ENCODE measurements around the gene ABCC1.
"Not testable (repeated sequence)": the region's sequence is repeated elsewhere in the genome, so short reads cannot be mapped to it uniquely, and the experiment has no call there.

The ABCC1 gene

DNA sequence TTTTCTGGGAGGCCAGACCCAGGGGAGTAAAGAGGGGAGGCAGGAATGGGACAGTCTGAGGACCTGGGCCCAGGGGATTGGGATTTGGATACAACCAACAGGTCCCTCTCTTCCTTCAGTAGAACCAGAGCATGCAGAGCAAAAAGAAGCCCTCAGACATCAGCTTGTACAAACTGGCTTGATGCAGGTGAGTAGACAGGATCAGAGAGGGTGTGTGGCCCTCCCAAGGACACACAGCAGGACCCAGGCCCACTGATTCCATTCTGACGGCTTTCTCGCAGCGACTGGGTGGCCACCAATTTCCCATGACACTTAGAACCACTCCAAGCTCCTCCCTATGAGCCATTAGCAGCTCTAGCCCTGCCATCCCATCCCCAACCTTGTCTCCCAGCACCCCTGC lies 210.2 kb downstream of the ABCC1 start:
- DNase-seq (ENCODE audit: low read depth), result no peak

DNA sequence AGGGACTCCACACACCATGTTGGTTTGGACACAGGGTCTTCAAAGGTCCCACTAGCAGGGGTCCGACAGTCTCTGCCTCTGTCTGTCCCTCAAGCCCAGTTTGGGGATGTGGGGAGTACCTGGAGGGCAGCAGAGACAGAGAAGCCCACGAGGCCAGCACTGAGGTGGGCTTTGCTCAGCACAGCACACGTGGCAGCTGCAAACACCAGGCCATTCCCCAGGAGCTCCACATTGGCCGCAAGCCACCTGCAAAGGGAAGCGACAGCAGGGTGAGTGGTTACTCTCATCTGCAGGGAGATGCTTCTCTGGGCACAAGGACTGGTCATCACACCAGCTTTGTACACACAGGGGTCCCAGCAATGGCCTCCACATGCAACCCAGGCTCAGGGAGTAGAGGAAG lies 211.9 kb downstream of the ABCC1 start:
- DNase-seq (ENCODE audit: low read depth), result no peak

DNA sequence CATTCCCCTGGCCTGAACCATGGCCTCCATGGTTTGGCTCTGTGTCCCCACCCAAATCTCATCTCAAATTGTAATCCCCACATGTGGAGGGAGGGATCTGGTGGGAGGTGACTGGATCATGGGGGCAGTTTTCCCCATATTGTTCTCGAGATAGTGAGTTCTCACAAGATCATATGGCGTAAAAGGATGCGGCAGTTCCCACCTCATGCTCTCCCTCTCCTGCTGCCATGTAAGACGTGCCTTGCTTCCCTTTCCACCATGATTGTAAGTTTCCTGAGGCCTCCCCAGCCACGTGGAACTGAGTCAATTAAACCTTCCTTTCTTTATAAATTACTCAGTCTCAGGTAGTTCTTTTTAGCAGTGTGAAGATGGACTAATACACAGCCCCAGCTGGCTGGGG lies 212.4 kb downstream of the ABCC1 start:
- DNase-seq (ENCODE audit: low read depth), result not testable (repeated sequence)

DNA sequence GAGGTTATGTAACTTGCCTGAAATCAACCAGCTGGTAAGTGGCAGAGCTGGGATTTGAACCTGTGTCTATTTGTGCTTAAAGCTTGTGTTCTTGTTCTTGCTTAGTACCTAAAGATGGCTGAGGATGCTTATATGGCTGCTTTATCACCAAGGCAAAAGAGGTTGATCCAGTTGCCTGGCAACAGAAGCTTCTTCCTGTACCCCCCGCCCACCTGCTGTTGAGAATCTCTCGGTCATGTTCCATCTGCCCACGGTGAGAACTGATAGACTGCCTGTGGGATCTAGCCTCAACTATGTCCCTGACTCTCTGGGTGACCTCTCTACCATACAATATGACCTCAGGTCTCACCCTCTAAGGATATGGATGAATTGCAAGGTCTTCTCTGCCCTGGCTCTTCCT lies 213.2 kb downstream of the ABCC1 start:
- no peak for DNase-seq (ENCODE audit: low read depth)

DNA sequence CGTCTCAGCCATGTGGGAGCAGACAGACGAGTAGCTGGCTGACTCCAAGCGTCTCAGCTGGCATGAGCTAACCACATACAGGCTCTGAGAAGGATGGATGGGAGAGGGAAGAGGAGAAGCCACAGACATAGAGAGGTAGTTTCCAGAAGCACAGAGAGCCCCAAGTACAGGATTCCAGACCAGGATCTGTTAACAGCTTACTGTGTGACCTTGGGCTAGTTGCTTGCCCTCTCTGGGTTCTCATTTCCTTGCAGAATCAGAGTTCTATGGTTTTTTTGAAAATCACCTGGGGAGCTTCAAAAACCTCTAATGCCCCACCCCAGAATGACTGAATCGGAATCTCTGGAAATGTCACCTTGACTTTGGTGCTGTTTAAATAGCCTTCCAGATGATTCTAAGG lies 213.7 kb downstream of the ABCC1 start:
- DNase-seq (ENCODE audit: low read depth), result no peak

DNA sequence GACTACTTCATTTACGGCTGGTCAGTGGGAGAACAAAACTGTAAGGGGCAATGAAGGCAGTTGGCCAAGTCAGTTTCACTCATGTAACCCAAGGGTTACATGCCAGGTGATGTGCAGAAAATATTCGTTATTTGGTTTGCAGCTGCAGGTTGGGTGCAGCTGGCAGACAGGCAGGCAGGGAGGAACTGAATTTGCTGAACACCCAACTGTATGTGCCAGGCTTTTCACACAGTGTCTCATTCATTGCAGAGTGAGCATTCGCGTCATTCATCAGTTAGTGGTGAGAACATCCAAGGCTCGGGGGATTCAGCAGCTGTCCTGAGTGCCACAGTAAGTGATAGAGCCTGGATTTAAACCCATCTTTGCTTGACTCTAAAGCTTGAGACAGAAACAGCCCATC lies 214.2 kb downstream of the ABCC1 start:
- DNase-seq (ENCODE audit: low read depth), result no peak

DNA sequence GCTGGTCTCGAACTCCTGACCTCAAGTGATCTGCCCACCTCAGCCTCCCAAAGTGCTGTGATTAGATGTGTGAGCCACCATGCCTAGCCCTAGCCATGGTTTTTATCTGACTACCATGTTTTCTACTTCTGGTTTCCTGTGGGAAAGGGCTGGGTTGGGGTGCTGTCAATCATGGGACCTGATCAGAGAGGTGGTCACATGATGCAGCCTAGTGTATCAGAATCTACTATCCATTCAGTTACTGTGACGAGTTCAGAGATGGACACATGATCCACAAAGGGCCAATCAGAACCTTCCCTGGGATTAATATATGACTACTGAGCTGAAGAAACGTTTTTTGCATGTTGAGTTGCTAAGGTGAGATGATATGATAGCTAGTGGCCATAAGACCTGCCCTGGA lies 214.8 kb downstream of the ABCC1 start:
- DNase-seq (ENCODE audit: low read depth), result no peak

DNA sequence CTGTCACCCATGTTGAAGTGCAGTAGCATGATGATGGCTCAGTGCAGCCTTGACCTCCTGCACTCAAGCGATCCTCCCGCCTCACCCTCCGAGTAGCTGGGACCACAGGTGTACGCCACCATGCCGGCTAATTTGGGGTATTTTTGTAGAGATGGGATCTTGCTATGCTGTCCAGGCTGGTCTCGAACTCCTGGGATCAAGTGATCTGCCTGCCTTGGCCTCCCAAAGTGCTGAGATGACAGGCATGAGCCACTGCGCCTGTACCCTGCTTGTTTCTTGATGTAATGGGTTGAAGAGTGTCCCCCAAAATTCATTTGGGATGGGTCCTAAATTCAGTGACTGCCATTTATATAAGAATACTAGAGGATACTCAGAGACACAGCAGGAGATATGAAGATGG lies 216.7 kb downstream of the ABCC1 start:
- DNase-seq (ENCODE audit: low read depth), result no peak

DNA sequence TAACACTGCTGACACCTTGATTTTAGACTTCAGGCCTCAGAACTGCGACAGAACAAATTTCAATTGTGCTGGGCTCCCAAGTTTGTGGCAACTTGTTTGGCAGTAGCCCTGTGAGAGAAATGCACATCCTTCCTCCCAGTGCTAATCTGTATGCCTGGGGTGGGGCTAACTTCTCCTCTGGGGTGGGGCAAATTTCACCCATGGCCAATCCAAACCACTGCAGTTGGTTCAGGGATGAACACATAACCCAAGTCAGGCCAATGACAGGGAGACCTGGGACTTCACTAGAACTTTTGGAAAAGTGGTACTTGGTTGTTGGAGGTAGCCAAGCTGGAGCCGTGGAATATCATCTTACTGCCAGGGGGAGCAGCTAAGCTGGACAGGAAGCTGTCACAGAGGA lies 217.5 kb downstream of the ABCC1 start:
- no peak for DNase-seq (ENCODE audit: low read depth)

DNA sequence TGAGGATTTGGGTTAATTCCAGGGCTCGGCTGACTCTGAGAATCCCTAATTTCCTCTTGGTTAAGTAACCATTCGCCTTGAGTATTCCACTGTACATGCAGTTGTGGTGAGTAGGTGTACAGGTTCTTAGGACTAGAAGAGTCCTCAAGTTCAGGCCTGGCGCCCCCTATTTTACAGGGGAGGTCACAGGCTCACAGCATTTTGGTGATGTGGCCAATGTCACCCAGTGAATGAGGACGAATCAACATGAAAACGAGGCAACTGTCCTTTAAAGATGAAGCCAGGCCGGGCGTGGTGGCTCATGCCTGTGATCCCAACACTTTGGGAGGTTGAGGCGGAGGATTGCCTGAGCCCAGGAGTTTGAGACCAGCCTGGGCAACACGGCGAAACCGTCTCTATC lies 218.5 kb downstream of the ABCC1 start:
- DNase-seq (ENCODE audit: low read depth), result no peak

DNA sequence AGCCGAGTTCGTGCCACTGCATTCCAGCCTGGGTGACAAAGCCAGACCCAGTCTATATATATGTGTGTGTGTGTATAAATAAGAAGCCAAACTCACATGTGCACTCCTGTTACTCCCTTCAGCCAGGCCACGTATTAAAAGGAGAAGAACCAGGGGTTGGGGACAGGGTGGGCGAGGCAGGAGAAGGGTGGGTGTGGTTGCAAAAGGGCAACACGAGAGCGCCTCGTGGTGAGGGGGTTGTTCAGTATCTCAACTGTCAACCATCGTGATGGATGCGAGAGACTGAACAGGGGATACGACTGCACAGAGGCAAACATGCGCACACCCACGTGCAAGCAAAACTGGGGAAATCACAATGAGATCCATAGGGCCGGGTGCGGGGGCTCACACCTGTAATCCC lies 219.0 kb downstream of the ABCC1 start:
- DNase-seq (ENCODE audit: low read depth), result no peak

DNA sequence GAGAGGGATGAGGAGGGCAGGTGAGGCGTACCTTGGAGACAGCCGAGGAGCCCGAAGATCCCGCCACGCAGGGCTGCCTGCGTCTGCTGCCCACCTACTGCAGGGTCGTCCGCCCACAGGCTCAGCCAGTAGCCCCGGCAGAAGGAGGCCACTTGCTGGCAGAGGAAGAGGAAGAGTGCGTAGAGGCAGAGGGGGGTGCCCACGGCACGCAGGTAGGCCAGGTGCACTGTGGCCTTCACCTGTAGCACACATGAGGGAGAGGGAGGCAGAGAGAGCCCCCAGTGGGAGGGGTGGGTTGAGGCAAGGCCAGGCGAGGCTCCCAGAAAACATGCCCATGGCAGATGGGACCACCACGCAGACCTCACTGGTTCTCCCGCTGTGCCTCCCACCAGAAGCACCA lies 220.2 kb downstream of the ABCC1 start:
- DNase-seq (ENCODE audit: low read depth), result no peak

DNA sequence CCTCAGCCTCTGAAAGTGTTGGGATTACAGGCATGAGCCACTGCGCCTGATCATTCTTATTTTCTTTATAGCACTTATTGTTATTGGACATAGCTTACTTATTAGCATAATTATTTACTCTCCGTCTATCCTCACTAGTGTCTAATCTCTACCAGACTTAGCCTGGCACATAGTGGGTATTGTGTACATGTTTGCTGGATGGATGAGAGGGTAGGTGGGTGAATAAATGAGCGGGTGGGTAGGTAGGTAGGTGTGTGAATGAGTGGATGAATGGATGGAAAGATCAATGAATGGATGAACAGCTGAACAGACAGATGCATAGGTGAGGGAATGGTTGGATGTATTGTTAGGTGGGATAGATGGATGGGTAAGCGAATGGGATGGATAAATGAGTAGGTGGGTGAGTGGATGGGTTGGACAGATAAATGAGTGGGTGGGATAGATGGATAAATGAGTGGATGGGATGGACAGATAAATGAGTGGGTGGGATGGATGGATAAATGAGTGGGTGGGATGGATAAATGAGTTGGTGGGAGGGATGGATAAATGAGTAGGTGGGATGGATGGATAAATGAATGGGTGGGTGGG lies 222.0 kb downstream of the ABCC1 start:
- no peak for DNase-seq (ENCODE audit: low read depth)

DNA sequence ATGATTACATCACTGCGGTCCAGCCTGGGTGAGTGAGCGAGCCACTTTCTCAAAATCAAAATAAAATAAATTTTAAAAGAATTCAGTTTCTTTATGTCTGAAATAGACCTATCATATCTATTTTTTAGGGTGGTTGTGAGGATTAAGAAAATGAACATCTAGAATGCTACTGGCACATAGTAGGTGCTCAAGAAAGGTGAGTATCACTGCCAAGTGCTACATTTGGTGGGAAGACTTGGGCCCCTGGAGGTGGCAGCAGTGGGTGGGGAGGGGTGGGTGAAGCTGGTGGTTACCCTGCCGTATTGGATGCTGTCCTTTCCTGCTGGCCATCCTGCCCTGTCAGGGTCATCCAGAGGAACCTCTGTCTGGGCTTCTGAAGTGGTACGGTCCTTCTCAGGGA lies 223.6 kb downstream of the ABCC1 start:
- no peak for DNase-seq (ENCODE audit: low read depth)

DNA sequence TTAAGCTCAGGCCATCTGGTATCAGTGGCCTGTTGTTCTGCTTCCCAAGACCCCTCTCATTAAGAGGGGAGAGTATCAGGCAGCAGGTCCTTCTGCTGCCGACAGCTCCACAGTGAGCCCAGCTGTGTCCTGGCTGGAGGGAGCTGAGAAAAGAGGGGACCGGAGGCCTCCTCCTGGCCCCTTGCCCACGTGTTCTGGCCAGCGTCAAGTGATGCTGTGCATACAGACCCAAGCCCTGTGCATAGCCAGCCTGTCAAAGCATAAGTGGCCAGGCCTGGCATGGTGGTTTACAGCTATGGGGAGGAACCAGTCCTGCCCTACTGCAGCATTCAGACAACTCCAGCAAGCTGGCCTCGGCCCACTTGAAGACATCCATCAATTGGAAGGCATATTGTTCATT lies 225.9 kb downstream of the ABCC1 start:
- DNase-seq (ENCODE audit: low read depth), result no peak

DNA sequence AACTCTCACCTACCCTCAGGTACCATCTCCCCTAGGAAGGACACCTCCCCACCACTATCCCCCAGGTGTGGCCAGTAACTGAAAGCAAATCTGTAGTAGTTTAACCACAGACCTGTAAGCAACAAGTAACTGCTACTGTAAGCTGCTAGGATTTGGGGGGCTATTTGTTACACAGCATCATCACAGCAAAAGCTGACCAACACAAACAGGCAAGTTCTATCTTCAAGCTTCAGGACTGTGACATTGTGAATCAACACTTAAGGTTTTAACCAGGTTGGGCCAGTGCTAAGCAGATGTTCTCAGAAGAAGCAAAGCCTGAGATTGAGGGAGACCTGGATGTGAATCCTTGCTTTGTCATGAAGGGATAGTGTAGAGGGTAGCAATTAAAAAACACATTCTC lies 226.9 kb downstream of the ABCC1 start:
- no peak for DNase-seq (ENCODE audit: low read depth)

DNA sequence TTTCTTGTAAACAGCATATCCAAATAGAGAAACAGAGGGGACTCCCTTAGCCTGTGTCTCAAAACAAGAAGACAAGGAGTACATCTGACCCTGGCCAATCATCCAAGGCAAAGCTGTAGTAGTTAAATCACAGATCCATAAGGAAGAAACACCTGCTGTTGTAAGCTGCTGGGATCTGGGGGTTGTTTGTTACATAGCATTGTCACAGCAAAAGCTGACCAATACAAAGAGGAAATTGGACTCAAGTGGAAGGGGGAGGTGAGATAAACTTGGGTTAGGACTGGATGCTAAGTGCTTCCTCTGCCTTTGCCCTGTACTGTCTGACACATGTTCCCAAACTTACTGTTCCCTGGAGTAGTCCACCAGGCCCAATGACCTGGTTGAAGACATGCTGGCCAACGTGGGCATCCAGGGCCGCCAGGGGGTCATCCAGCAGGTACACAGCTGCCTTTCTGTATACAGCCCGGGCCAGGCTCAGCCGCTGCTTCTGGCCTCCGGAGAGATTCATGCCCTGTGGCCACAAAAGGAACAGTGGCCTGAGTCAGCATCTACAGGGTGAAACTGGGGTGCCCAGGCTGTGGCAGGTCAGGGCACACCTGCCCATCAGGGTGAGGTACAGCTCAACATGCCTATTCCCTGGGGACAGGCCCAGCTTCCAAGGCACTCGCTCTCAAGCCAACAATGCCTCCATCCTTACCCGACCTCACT lies 229.2 kb downstream of the ABCC1 start:
- no peak for DNase-seq (ENCODE audit: low read depth)

DNA sequence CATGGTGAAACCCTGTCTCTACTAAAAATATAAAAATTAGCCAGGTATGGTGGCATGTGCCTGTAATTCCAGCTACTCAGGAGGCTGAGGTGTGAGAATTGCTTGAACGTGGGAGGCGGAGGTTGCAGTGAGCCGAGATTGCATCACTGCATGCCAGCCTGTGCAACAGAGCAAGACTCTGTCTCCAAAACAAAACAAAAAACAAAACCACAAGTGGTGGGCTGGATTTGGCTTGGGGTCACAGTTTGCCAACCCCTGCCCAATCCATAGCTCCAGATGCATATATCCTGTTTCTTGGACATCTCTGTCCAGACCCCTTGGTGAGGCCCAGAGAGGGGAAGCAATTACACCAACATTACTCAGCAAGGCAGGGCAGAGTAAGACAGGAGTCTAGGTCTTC lies 232.3 kb downstream of the ABCC1 start:
- DNase-seq (ENCODE audit: low read depth), result not testable (repeated sequence)

DNA sequence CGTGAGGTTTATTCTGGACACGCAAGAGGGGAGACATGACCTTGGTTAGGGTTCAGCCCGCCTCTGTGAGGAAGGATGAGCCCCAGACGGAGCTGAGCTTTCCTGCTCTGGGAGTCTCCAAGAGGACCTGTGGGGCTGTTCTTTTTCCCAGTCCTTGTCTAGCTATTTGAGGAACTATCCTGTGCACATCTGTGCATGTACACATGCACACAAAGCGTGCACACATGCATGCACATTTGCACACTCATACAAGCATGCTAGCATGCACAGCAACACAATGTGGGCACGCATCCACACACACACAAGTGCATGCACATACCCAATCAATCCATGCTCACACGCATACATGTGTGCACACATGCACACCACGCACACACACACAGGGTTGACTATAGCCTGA lies 233.5 kb downstream of the ABCC1 start:
- no peak for DNase-seq (ENCODE audit: low read depth)

DNA sequence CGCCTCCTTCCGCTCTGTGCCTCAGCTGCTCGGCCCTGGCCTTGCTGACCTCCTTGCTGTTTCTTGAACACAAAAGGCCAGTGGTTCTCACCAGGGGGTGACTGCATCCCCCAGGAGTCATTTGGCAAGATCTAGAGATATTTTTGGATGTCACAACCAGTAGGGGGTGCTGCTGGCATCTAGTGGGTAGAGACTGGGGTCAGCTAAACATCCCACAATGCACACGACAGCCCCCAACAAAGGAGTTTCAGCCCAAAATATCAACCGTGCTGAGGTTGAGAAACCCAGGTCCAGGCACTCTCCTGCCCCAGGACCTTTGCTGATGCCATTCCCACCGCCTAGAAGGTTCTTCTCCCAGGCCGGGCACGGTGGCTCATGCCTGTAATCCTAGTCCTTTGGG lies 234.1 kb downstream of the ABCC1 start:
- DNase-seq (ENCODE audit: low read depth), result no peak

DNA sequence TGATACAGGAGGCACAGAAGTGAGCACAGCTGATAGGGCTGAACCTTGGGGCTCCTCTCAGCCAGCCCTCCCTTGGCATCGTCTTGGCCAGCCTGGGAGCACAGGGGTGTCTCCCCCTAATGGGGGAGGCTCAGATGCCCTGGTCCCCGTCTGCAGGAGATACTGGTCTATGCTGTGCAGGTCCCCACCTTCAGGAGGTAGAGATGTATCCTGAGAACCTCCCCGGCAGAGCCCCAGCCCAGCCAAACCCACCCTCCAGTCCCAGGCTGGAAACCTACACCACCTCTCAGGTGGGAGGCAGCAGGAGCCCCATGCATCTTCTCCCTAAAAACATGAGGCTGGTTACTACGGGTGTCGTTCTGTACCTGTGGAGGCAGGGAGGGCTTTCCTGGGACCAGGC lies 235.2 kb downstream of the ABCC1 start:
- DNase-seq (ENCODE audit: low read depth), result no peak

DNA sequence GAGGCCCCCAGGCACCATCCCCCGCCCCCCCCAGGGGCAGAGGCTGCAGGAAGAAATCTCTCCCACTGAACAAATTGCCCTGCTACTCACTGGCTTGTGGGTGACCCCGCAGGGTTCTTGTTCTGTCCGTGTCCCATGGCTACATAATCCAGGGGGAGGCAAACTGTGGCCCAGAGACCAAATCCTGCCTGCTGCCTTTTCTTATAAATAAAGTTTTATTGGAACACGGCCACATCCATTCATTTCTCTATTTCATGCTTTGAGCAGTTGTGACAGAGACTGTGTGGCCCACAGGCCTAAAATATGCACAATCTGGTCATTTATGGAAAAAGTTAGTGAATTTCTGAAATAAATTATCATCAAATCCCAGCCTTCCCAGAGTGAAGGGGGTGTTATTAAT lies 235.7 kb downstream of the ABCC1 start:
- no peak for DNase-seq (ENCODE audit: low read depth)

DNA sequence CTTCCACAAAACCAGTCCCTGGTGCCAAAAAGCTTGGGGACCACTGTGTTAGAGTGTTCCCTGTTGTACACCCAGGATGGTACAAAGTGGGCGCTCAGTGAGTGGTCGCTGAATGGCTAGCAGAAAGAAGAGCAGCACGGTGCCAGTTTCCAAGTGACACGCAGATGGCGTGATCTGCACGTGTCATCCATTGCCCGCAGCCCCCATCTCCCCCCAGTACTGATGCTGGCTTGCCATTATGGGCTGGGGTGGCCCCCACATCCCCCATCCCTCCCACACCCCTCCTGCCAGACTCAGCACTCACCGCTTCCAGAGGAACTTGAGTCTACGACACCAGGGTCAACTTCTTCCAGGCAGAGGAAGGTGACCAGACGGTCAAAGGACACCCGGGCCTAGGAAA lies 237.4 kb downstream of the ABCC1 start:
- DNase-seq (ENCODE audit: low read depth), result no peak

DNA sequence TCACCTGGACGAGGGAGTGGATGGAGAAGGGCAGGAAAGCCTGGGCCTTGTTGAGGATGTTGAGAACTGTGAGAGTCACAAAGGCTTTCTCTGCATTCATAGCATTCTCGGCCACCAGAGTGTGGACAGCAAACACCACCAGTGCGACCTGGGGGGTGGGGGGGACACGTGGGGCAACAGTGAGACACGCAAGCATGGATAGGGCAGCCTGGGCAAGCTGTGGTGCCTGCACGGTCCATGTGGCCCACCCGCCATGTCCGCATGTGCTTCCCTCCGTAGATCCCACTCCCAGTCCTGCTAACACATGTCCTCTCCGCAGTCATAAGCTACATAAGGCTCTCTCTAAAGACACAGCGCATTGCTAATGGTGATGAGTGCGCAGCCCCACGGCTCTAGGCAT lies 239.4 kb downstream of the ABCC1 start:
- no peak for DNase-seq (ENCODE audit: low read depth)

All from fibroblast of the conjunctiva (primary cell).